Uterus (tissue), 2 donors: ENCODE results near the gene IGF2.

Experiments
- POLR2A ChIP-seq, 2 donors: fragments of 450-650 bp; IDR thresholded peaks; one replicate each; pipeline ENCODE4 v1.6.1; 2016; ENCODE audit warnings: antibody characterized with exemption in 2 of 2, mild to moderate bottlenecking in 1 of 2, moderate library complexity in 1 of 2
- TF ChIP-seq, protein P1 (sequence below), 4 experiments: fragments of 200-600 bp in 2 of 4; fragments of 450-650 bp in 2 of 4; sonication (generic) in 2 of 4; IDR thresholded peaks; one replicate each; pipeline ENCODE4 v1.5.1; 2016 to 2019; ENCODE audit warnings: antibody characterized with exemption in 4 of 4, mild to moderate bottlenecking in 2 of 4, moderate library complexity in 1 of 4

DNA sequence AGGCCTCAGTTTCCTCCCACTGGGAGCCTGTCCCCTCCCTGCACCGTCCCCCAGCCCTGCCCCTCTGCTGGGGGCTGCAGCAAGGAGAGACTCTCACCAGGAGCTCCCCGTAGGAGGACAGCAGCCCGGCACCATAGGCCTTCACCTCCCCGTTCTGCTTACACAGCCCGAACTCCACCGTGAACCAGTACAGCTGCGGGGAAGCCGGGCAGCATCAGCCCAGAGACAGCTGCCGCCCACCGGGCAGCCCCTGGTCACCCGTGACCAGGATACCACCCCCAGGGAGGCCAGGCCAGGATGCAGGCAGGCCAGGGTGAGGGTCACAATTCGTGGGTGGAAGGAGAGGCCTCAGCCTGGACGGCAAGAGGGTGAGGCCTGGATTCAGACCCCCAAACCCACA lies 26.4 kb upstream of the IGF2 start:
- TF ChIP-seq, protein P1, sequence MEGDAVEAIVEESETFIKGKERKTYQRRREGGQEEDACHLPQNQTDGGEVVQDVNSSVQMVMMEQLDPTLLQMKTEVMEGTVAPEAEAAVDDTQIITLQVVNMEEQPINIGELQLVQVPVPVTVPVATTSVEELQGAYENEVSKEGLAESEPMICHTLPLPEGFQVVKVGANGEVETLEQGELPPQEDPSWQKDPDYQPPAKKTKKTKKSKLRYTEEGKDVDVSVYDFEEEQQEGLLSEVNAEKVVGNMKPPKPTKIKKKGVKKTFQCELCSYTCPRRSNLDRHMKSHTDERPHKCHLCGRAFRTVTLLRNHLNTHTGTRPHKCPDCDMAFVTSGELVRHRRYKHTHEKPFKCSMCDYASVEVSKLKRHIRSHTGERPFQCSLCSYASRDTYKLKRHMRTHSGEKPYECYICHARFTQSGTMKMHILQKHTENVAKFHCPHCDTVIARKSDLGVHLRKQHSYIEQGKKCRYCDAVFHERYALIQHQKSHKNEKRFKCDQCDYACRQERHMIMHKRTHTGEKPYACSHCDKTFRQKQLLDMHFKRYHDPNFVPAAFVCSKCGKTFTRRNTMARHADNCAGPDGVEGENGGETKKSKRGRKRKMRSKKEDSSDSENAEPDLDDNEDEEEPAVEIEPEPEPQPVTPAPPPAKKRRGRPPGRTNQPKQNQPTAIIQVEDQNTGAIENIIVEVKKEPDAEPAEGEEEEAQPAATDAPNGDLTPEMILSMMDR (IDR thresholded peaks at IDR 0.05) = no peak
- no peak for TF ChIP-seq POLR2A (IDR thresholded peaks at IDR 0.05)
